IgD-negative memory B cell (primary cell): ENCODE data around the gene TRPV3. TPM values are rescaled to one million over a fixed set of nuclear protein-coding genes. Genes with fewer than 3 reads are reported as not detected.

Experiments
- H3K27ac Mint-ChIP-seq, 3 donors: one replicate each; pipeline ENCODE4 v1.8.0; 2020 to 2022; ENCODE audit warnings: mild to moderate bottlenecking in 3 of 3, mixed read lengths in 3 of 3, moderate library complexity in 1 of 3
- H3K27me3 Mint-ChIP-seq: one replicate; pipeline ENCODE4 v1.8.0; 2021; ENCODE audit warnings: mixed read lengths
- H3K36me3 Mint-ChIP-seq: one replicate; pipeline ENCODE4 v1.8.0; 2020; ENCODE audit warnings: mild to moderate bottlenecking, mixed read lengths
- H3K4me1 Mint-ChIP-seq, 3 donors: one replicate each; pipeline ENCODE4 v1.8.0; 2020 to 2022; ENCODE audit warnings: mixed read lengths in 3 of 3, mild to moderate bottlenecking in 1 of 3
- H3K4me3 Mint-ChIP-seq, 4 donors: one replicate each; pipeline ENCODE4 v1.8.0; 2020 to 2022; ENCODE audit warnings: mild to moderate bottlenecking in 4 of 4, mixed read lengths in 4 of 4, moderate library complexity in 3 of 4
- H3K9me3 Mint-ChIP-seq, 3 donors: one replicate each; pipeline ENCODE4 v1.8.0; 2020 to 2021; ENCODE audit warnings: mixed read lengths in 3 of 3, mild to moderate bottlenecking in 1 of 3
- polyA plus RNA-seq: library from polyadenylated mRNA; unstranded; fragments of 300-500 nt; fragmentation: Illumina TruSeq; gene quantifications from one replicate; pipeline ENCODE4 v1.2.3, GENCODE V29; 2021

The TRPV3 gene
- polyA plus RNA-seq, 1 donor from 2014 or later: 2.2 TPM

DNA sequence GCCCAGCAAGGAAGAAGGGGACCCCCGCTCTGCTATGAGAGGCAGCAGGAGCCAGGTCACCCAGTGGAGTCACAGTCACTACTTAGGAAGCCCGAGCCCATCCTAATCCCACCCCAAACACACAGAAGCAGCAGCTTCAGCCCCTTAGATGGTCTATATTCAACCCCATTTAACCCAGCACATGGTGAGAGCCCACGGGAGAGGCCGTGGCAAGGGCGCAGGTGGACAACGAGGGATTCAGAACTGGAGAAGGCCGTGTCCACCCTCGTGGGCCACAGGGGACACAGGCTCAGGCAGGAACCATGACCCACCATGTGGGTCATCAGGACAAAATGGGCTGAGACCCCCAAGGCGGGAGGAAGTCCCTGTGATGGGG is 1.6 kb upstream of the TRPV3 start:
- Mint-ChIP-seq H3K4me3 (peak overlapping the region in 3 of 4 donors; percentile 80 to 86 (median 84)), H3K36me3 (no peaks in the 10 kb centered on the region), H3K9me3 (no peaks in the 10 kb centered on the region), H3K4me1 (peaks cover 31 to 33% (median 32%) of the 10 kb centered on the region in 3 donors), H3K27me3 (peaks cover 2% of the 10 kb centered on the region), H3K27ac (peak overlapping the region; percentile 99 to 100 (median 99))

DNA sequence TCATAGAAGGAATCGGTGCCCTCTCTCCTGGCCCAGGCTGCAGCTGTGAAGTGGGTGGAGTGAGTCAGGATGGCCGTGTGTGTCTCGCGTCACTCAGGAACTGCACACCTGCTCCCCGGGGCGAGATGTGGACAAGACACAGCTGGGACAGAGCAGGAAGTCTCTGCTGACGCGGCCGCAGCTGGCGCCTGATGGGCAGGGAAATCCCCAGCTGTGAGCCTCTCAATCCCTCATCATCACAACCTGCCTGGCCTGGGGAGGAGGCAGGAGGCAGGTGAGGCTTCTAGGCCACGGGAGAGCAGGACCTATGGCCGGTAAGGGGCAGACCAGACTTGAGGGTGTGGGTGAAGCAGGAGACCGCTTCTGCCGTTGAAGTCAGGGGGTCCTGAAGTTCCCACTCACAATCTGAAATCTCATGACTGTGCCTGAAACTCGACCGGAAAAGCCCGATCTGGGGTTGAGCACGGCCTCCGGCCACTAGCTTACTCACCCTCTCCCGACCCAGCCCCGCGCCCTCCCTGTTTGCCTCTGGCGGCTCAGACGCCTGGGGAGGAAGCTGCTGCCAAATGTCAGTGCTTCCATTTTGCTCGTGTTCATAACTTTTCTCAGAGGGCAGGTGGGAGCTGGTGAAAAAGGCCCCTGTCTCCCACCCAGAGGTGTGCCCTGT is 1.1 kb upstream of the TRPV3 start:
- peak overlapping the region; percentile 68 to 86 (median 84) for H3K4me3 Mint-ChIP-seq
- H3K9me3 Mint-ChIP-seq: no peaks in the 10 kb centered on the region
- peaks cover 31 to 33% (median 32%) of the 10 kb centered on the region in 3 donors for H3K4me1 Mint-ChIP-seq
- peak overlapping the region; percentile 99 to 100 (median 99) for H3K27ac Mint-ChIP-seq
- H3K27me3 Mint-ChIP-seq: peaks cover 2% of the 10 kb centered on the region
- H3K36me3 Mint-ChIP-seq: no peaks in the 10 kb centered on the region

DNA sequence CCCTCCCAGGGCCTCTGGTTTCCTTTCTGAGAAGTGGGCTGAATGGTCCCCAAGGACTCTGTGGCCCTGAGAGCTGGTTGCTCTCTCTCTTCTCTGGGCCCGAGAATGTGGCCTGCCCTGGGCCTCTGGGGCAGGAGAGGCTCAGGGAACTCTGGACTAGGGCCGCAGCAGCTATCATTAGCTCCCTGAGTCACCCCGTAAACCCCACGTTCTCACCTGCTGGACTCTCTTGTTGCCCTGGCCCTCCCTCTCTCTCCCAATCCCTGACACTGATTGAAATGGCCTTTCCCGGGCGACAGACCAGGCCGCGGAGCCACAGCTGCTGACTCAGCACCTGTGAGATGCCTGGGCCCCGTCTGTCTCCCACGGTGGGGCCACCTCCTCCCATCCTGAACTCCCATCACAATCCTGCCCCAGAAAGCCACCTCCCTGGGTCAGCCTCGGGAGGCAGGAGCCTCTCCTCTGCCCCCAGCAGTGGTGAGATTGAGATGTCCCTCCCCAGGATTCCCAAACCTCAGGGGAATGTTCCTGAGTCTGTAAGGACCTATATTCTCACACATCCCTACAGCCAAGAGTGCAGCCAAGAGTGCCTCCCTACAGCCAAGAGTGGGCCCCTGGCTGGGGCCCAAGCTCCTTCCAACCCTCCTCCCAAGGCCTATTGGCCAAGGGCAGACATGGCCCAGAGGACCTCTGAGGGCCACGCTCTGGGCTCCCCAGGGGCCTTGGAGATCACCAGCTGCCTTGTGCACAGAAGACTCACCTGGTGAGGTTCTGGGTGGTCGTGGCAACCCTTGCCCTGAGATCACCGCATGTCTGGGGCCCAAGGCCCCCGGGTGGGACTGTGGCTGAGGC is 470 bp downstream of the TRPV3 start:
- H3K27ac Mint-ChIP-seq: peak overlapping the region; percentile 99 to 100 (median 99)
- peak overlapping the region in 3 of 4 donors; percentile 84 to 92 (median 90) for H3K4me3 Mint-ChIP-seq
- H3K36me3 Mint-ChIP-seq: no peaks in the 10 kb centered on the region
- H3K27me3 Mint-ChIP-seq: peaks cover 2% of the 10 kb centered on the region
- H3K9me3 Mint-ChIP-seq: no peaks in the 10 kb centered on the region
- peaks cover 22 to 30% (median 26%) of the 10 kb centered on the region in 3 donors for H3K4me1 Mint-ChIP-seq

DNA sequence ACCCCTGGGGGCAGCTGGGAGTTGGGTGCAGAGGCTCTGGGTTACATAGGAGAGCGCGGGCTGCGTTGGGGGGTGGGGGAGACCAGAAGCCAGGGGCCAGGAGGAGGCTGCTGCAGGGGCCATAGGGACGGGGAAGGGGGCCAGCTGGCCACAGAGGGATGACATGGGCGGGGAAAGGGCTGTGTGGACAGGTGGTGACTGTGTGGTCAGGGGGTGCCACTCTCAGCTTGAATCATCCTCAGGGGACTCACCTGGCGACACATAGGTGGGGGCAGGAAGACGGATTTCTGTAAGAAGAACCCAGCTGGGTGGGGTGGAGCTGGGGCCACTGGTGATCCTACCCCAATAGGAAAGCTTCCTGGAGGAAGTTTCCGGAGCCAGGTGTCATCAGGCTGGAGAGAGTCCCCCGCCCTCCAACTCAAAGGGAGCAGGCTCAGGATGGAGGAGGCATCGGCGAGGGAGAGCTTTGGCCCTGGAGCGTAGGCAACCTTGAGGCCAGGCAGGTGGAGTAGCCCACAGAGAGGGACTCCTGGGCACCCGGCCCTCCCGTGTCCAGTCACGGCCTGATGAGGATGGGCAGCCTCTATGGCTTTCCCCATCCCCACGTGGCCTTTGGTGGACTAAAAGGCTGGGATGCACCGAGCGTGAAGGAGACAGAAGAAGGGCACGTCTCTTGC is 1.2 kb downstream of the TRPV3 start:
- Mint-ChIP-seq H3K4me3 (peak overlapping the region in 3 of 4 donors; percentile 30 to 92 (median 84)), H3K4me1 (peaks cover 22 to 27% (median 23%) of the 10 kb centered on the region in 3 donors), H3K9me3 (no peaks in the 10 kb centered on the region), H3K27ac (peak overlapping the region; percentile 76 to 100 (median 99)), H3K36me3 (no peaks in the 10 kb centered on the region), H3K27me3 (peaks cover 2% of the 10 kb centered on the region)

DNA sequence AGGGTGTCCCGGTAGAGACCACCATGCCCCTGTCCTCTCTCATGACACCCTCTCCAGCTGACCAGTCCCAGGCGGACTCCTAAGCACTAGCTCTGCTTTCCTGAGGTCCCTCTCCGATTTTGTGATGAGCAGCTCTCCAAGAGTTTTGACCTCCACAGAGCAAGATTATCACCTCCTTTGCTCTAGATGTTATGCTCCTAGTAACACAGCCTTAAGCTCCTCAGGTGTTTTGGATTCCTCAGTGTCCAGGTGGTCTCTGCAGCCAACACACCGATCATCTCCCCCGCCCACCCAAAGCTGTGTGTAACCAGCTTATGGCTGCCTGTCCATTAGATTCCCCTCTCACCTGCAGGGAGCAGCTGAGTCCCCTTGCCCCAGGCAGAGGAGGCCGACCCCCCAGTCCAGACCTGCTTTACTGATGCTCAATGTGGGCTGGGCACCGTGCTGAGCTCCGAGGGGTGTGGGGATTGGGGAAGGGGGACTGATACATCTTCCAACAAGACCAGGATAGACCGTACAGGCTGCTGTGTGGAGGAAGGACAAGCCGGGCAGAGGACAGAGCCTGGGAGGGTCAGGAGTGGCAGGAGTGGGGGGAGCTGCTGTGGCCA is 2.3 kb downstream of the TRPV3 start:
- H3K27ac Mint-ChIP-seq: peak overlapping the region; percentile 33 to 100 (median 59)
- no peak overlapping the region for H3K4me3 Mint-ChIP-seq
- peaks cover 22 to 27% (median 23%) of the 10 kb centered on the region in 3 donors for H3K4me1 Mint-ChIP-seq
- H3K9me3 Mint-ChIP-seq: no peaks in the 10 kb centered on the region
- peaks cover 2% of the 10 kb centered on the region for H3K27me3 Mint-ChIP-seq
- no peaks in the 10 kb centered on the region for H3K36me3 Mint-ChIP-seq

DNA sequence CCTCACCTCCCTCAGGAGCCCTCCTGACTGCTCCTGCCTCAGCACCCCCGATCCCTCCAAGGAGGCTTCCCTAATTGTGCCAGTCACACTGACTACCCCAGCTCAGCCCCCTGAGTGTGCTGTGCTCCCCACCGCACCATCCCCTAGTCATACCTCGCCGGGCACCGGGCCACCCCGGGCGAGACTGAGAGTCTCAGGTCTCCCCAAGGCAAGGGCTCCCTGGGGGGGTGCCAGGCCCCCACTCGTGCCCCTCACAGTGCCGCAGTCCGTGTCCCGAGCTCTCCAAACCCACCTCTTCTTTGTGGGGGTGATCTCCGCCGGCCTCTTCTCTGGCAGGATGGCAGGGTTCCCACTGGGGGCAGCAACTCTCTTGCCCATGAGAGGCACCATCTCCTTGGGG is 3.2 kb downstream of the TRPV3 start:
- peaks cover 22 to 27% (median 23%) of the 10 kb centered on the region in 3 donors for H3K4me1 Mint-ChIP-seq
- peaks cover 2% of the 10 kb centered on the region for H3K27me3 Mint-ChIP-seq
- no peaks in the 10 kb centered on the region for H3K9me3 Mint-ChIP-seq
- no peak overlapping the region for H3K4me3 Mint-ChIP-seq
- peaks cover 3% of the 10 kb centered on the region for H3K36me3 Mint-ChIP-seq
- peak overlapping the region in 1 of 3 donors; percentile 100 for H3K27ac Mint-ChIP-seq

DNA sequence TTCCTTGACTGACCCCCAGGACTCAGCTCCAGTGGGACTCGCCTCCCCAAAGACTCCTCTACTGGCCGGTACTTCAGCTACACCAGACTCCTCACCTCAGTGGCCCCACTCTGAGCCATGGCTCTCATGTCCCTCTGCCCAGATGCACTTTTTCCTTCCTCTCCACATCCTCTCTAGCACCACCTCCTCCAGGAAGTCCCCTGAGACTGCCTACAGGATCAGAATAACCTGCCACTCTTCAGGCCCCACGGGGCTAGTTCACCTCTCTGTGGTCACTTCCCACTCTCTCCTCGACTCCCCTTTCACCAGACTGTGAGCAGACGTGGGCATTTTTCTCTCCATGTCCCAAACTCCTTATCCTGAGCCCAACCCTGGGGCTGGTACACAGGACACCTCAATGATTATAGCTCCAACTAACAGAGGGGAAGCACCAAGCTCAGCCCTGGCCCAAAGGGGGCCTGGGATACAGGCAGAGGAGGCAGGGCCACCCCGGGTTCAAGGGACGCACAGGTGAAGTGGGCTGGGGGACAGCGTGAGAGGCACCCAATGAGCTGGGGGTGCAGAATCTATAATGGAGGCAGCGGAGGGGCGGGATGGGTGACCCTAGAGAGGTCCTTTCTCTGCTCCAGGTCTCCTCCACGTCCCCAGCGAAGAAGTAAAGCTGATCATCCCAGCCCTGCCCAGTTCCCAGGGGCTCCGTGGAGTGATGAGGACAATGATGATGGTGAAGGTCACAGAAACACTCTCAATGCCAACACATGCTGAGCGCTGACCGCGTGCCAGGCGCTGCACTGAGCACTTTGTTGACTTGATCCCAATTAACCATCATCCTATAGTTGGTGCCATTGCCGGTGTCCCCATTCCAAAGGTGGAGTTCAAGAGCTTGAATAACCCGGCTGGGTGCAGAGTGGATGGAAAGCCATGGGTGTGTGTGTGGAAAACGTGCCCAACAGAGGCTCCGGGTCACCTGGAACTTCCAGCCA is 3.9 kb downstream of the TRPV3 start:
- H3K9me3 Mint-ChIP-seq: no peaks in the 10 kb centered on the region
- peak overlapping the region in 2 of 3 donors; percentile 49 to 88 for H3K27ac Mint-ChIP-seq
- H3K36me3 Mint-ChIP-seq: peaks cover 3% of the 10 kb centered on the region
- peaks cover 2% of the 10 kb centered on the region for H3K27me3 Mint-ChIP-seq
- H3K4me3 Mint-ChIP-seq: no peak overlapping the region
- peaks cover 20 to 22% (median 20%) of the 10 kb centered on the region in 3 donors for H3K4me1 Mint-ChIP-seq

DNA sequence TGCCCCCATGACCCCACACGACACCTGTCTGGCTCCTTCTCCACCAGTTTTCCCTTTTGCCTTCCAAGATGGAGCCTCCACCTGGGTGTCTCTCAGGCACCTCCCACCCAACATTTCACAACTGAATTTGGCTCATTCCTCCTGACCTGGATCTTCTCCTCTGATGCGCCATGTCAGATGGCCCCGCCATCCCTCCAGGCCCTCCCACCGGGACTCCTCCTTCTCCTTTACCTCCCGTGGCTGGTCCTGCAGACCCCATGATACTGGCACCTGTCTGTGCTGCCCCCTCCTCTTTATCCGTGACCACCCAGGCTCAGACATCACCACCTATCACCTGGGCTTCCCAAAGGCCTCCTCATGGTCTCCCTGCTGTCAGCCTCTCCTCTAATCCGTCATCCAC is 4.7 kb downstream of the TRPV3 start:
- Mint-ChIP-seq H3K9me3 (no peaks in the 10 kb centered on the region), H3K27me3 (peaks cover 2% of the 10 kb centered on the region), H3K27ac (peak overlapping the region in 2 of 3 donors; percentile 49 to 88), H3K4me3 (no peak overlapping the region), H3K4me1 (peaks cover 12 to 14% (median 12%) of the 10 kb centered on the region in 3 donors), H3K36me3 (peaks cover 3% of the 10 kb centered on the region)

DNA sequence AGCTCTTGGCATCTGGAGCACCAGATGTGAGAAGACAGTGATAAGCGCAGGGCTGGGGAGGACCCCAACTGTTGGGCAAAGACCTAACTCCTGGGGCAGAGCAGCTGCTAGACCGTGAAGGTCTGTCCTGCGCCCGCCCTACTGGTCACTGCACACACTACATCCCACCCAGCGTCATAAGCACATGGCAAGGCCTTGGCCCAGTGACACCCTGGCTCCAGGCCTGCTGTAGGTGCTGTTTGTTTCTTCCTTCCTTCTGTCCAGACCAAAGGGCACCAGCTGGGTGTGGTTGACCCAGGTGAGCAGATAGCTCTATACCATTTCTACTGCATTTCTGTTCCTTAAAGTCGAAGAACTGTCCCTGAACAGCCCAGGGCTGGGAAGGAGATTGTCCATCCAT is 6.4 kb downstream of the TRPV3 start:
- no peaks in the 10 kb centered on the region for H3K9me3 Mint-ChIP-seq
- no peak overlapping the region for H3K27ac Mint-ChIP-seq
- no peaks in the 10 kb centered on the region for H3K27me3 Mint-ChIP-seq
- H3K4me1 Mint-ChIP-seq: no peaks in the 10 kb centered on the region
- H3K36me3 Mint-ChIP-seq: peaks cover 3% of the 10 kb centered on the region
- no peak overlapping the region for H3K4me3 Mint-ChIP-seq

DNA sequence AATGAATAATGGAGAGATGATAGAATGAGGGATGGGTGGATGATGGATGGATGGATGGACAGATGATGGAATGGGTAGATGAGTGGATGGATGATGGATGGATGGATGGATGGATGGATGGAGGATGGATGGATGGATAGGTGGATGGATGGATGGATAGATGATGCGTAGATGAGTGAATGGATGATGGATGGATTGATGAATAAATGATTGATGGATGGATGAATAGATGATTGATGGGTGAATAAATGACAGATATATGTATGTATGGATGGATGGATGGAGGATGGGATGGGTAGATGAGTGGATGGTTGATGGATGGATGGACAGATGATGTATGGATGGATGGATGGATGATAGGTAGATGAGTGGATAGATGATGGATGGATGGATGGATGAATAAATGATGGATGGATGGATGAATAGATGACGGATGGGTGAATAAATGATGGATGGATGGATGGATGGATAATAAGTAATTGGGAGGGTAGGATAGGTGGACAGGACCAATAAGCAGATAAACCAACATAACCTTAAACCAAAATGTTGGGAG is 7.9 kb downstream of the TRPV3 start:
- H3K9me3 Mint-ChIP-seq: no peaks in the 10 kb centered on the region

DNA sequence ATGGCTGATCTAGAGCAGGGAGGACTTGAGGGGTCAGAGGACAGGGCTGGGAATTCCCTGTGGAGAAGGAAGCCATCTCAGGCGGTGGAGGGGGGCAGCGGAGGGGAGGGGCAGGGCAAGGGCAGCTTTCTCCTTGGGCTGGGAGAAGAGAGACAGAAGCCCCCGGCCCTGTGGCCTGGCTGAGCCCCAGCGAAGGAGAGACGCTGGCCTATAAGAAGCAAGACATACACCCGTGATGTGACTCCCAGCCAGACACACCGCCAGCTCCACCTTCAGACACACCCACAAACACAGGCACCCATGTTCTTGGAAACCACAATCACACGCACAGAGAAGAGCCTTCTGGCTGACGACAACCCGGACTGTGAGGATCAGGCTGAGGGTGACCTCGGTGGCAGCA is 10.0 kb downstream of the TRPV3 start:
- Mint-ChIP-seq H3K27ac (peak overlapping the region in 1 of 3 donors; percentile 44), H3K4me3 (no peak overlapping the region), H3K9me3 (no peaks in the 10 kb centered on the region), H3K4me1 (peaks cover 0 to 2% (median 0%) of the 10 kb centered on the region in 3 donors), H3K36me3 (peaks cover 3% of the 10 kb centered on the region), H3K27me3 (no peaks in the 10 kb centered on the region)

More for the DNA sequence above, 7.9 kb downstream of the TRPV3 start:
- H3K4me3 Mint-ChIP-seq: no peak overlapping the region
- H3K27me3 Mint-ChIP-seq: no peaks in the 10 kb centered on the region
- H3K36me3 Mint-ChIP-seq: peaks cover 3% of the 10 kb centered on the region
- no peaks in the 10 kb centered on the region for H3K4me1 Mint-ChIP-seq
- H3K27ac Mint-ChIP-seq: no peak overlapping the region

DNA sequence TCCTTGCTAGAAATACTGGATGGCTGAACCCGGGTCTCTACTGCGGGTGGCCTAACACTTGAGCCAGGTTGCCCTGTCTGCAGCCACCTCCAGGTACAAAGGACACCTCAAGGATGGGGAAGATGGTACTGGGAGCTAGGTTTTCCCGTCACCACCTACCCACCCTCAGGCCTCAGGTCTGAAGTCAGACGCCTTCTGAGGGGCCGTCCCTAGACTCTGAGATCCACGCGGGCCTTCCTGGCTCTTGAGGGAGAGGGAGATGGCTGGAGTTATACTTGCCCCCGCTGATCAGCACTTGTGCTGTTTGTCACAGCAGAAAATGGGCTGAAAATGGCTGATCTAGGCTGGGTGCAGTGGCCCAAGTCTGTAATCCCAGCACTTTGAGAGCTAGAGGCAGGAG is 10.6 kb downstream of the TRPV3 start:
- Mint-ChIP-seq H3K4me1 (peaks cover 0 to 2% (median 0%) of the 10 kb centered on the region in 3 donors), H3K27me3 (no peaks in the 10 kb centered on the region), H3K27ac (no peak overlapping the region), H3K36me3 (peaks cover 3% of the 10 kb centered on the region), H3K9me3 (no peaks in the 10 kb centered on the region), H3K4me3 (no peak overlapping the region)

DNA sequence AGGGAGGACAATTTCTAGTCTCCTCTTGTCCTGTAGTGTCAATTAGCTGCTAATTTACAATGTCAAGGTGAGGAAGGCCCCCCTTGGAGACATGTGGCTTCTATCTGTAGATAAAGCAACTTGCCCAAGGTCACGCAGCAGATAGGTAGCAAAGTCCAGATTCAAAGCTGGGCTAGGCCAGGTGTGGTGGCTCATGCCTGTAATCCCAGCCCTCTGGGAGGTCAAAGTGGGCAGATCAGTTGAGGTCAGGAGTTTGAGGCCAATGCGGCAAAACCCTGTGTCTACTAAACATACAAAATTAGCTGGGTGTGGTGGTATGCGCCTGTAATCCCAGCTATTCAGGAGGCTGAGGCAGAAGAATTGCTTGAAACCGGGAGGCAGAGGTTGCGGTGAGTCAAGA is 11.1 kb downstream of the TRPV3 start:
- Mint-ChIP-seq H3K4me3 (no peak overlapping the region), H3K27me3 (no peaks in the 10 kb centered on the region), H3K27ac (peak overlapping the region in 1 of 3 donors; percentile 83), H3K36me3 (peaks cover 3% of the 10 kb centered on the region), H3K4me1 (peaks cover 0 to 2% (median 0%) of the 10 kb centered on the region in 3 donors), H3K9me3 (no peaks in the 10 kb centered on the region)
